Fibroblast of peridontal ligament (primary cell): ENCODE results near the gene OXSR1.

Experiments
- DNase-seq: peaks from one replicate; pipeline ENCODE4 v3.0.0-alpha.2; 2010; ENCODE audit errors: extremely low read depth

The OXSR1 gene

DNA sequence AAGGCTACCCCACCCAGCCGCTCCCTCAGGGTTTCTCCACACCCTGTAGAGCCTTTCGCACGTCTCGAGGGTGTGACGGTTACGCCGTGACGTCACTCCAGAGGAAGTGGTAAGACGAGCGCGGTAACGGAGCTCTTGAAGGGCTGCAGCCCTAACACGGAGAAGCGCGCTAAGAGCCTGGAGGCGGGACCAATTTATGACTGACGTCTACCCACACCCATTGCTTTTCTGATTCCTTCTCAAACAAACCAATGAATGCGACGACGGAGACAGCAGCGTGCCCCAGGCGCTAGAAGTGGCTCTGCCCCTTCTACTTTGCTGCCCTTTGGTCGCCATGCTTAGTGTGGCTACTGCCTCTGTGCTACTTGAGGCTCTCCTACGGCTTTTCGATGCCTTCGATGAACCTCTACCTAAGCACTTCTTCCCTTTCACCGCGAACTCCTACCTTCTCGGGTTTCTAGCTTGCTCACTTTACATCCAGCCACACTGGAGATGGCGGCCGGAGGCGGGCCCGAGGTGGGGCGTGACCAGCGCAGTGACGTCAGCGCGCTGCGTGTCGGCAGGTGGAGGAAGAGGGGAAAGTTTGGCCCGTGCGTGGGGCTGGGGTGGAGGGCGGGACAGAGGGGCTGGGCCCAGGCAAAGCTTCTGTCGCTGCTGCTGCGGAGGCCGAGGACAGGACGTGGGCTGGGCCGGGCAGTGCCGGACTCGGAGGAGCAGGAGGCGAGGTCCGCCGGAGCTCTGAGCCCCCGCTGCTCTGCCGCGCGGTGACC is at the start of gene OXSR1:
OXSR1 (plus strand) TSS at position 586 of the 770 bp plus-strand sequence. CDS start 340 bp downstream, outside the sequence.
- DNase-seq: peak; percentile 100

DNA sequence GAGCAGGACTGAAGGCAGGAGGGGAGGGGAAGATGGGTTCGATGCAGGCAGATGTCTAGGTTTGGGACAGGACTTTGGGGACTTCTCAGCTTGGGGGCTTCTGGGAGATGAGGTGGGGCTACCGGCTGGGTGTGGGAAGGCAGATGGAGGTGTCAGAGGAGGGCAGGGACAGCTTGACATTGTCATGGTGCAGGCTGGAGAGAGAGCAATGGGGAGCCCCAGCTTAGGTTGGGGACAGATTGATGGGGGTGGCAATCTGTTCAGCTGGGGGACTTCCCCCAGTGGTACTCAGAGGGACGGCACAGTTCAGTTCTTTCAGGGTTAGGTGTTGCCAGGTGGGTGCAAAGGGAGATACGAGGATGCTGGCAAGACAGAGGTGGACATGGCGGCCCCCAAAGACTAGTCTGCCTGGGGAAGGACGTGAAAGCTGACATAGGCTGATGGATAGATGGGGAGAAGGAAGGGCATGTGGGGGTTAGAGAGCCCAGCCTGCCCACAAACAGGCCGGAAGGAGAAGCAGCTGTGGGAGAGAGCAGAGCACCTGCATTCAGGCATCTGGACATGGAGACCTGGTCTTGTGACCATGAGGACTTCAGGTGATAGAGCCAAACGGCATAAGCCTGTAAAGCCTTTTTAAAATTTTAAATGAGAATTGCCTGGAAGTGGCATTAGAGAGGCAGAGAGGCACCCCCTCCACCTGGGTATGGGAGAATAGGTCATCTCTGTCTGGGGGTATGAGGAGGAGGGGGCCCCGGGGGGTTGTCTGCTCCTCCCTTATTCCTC is 49.5 kb upstream of the OXSR1 start:
- DNase-seq: no peak

GRCh38 chr3:38116471-38117162 is 48.7 kb upstream of the OXSR1 start:
- no peak for DNase-seq

GRCh38 chr3:38117163-38117716 is 48.1 kb upstream of the OXSR1 start:
- DNase-seq: no peak

- peak; percentile 53 for DNase-seq
These were observed 47.5 kb upstream of the OXSR1 start for GRCh38 chr3:38117748-38118420.

DNA sequence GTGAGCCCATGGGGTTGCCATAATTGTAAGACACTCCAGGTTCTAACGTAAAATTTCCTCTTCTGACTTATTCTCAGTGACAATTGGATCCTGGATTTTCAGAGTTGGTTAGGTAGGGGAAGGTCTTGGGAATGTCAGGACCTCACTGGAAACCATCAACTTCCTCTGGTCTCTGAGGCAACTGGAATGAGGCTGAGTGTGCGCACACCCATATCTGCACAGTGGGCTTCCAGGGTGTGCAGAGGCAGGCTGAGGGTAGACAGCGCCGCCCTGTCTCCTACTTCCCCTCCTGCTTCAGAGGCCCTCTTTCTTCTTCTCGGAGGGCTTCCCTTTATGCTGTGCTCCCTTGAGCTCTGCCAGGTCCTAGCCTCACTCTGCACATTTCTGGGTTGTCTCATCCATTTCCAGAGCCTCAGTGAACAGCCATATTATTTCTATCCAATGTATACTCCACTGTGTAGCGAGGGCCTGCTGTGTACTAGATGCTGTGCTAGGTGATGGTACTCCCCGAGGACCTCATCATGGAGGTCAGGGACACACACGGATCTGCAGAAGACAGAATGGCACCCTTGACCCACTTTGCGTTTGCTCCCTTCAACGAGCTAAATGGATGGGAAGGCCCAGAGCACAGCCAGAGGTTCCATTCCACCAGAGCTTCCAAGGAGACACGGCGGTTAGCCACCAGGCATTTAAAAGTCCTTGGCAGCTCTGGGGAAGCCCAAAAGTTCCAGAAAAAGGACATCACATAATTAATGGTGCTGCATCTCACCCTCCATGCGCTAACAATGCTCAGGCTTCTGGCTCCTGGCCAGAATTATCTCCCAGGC is 46.7 kb upstream of the OXSR1 start:
- no peak for DNase-seq

GRCh38 chr3:38119248-38119544 is 46.1 kb upstream of the OXSR1 start:
- DNase-seq: no peak

GRCh38 chr3:38119821-38120692 is 45.3 kb upstream of the OXSR1 start:
- no peak for DNase-seq

GRCh38 chr3:38120693-38121450 is 44.5 kb upstream of the OXSR1 start:
- no peak for DNase-seq

DNA sequence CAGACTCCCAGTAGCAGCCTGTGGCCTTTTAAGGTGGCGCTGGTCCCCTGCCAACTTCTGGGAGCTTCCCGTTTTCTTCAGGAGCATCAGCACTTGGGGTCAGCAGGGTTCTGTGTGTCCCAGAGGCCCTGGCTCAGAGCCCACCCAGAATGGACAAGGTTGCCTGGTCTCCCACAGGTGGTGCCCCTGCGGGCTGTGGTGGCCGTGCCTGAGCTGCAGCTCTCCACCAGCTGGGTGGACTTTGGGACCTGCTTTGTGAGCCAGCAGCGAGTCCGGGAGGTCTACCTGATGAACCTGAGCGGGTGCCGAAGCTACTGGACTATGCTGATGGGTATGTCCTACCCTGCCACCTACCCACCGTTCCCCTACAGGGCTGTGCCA is 43.9 kb upstream of the OXSR1 start:
- no peak for DNase-seq

DNA sequence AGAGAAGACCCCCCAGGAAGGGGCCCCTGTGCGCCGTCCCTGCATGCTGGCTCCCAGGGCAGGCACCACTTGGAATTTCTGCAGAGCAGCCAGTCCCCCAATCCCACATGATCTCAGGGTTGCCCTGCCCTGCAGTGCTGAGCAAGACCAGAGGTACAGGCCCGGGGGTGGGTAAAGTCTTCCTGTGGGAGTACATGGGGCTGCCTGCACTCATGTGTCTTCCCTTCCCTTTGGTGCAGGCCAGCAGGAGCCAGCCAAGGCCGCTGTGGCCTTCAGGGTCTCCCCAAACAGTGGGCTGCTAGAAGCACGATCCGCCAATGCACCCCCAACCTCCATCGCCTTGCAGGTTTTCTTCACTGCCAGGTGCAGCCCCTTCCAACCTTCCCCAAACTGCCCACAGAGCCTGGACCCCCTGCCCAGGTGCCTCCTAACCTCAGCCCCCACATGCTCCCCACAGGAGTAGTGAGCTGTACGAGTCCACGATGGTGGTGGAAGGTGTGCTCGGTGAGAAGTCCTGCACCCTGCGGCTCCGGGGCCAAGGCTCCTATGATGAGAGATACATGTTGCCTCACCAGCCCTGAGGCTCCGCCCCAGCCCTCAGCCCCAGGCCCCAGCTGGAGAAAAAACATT is 43.4 kb upstream of the OXSR1 start:
- DNase-seq: no peak

DNA sequence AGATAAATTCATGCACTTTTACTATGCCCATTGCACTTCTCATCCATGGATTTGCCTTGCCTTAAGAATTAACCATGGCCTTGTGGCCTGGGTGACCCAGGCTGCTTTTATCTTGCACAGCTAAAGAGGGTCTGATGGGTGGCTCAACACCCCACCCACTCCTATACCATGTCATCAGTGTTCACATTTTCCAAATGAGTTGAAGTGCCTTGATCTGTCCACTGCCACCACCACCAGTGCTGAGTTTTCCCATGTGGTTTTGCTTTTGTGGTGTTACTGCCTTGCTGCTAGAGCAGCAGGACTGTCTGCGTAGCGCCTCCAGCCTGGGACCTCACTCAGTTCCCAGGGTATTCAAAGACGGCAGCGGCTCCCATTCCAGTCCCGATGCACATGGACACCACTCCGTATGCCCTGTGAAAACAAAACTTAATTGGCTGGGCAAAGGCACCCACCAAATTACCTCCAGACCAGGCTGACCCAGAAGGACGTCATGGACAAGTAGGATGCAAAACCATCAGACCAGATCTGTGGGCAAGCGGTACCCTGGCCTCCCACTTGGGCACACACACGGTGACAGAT is 42.5 kb upstream of the OXSR1 start:
- no peak for DNase-seq

GRCh38 chr3:38124324-38125122 is 40.8 kb upstream of the OXSR1 start:
- DNase-seq: no peak

- no peak for DNase-seq
These were observed 39.8 kb upstream of the OXSR1 start for GRCh38 chr3:38125305-38126120.

- no peak for DNase-seq
These were observed 39.0 kb upstream of the OXSR1 start for GRCh38 chr3:38126121-38126892.
